H1 (cell line): Measurements from ENCODE around the gene GNG5. TPM values are rescaled to one million over a fixed set of nuclear protein-coding genes. Genes with fewer than 3 reads are reported as not detected.

Source experiments
- CTCF ChIA-PET: fragments of 300-600 bp; sonication (Branson Sonifier 250); formaldehyde crosslinking; loops from one replicate; lab custom pipeline; 2021; ENCODE audit not compliant: partially characterized antibody; lab: Charles Lee
- POLR2A ChIA-PET: fragments of 300-600 bp; sonication (Branson Sonifier 250); formaldehyde crosslinking; loops from one replicate; lab custom pipeline; 2021; ENCODE audit warnings: inconsistent platforms; ENCODE audit not compliant: partially characterized antibody; lab: Charles Lee
- DNase-seq, 2 experiments: peaks; one replicate each; pipeline versions ENCODE4 v3.0.0 to v3.0.0-alpha.2; 2010 to 2022; ENCODE audit warnings: low spot score in 2 of 2, low read depth in 1 of 2, mixed read lengths in 1 of 2
- FAIRE-seq: peaks from 2 replicates; lab custom pipeline; 2011; peaks lifted over from hg19 to GRCh38; lab: Jason Lieb, UNC
- H2AFZ ChIP-seq: 2 replicates; pipeline ENCODE4 v1.8.1; 2012; ENCODE audit warnings: low read length, inconsistent platforms
- H2AK5ac ChIP-seq: 2 replicates; pipeline ENCODE4 v1.6.1; 2013; ENCODE audit warnings: low read depth, low read length
- H2BK120ac ChIP-seq: replicated peaks from 2 replicates; pipeline ENCODE3; 2013; ENCODE audit warnings: low read depth, low read length, inconsistent platforms
- H2BK12ac ChIP-seq: 2 replicates; pipeline ENCODE4 v1.6.1; 2013; ENCODE audit warnings: low read depth, low read length
- H2BK15ac ChIP-seq: 2 replicates; pipeline ENCODE4 v1.6.1; 2013; ENCODE audit warnings: low read length
- H2BK20ac ChIP-seq: 2 replicates; pipeline ENCODE4 v1.6.1; 2013; ENCODE audit warnings: low read length
- H2BK5ac ChIP-seq: 2 replicates; pipeline ENCODE4 v1.6.1; 2013; ENCODE audit warnings: low read depth, low read length
- H3K14ac ChIP-seq: 2 replicates; pipeline ENCODE4 v1.6.1; 2013; ENCODE audit warnings: inconsistent platforms; ENCODE audit not compliant: insufficient read length
- H3K18ac ChIP-seq: 2 replicates; pipeline ENCODE4 v1.6.1; 2013; ENCODE audit warnings: low read length; ENCODE audit errors: extremely low read depth
- H3K23ac ChIP-seq: 2 replicates; pipeline ENCODE4 v1.6.1; 2013; ENCODE audit warnings: inconsistent platforms; ENCODE audit not compliant: insufficient read length
- H3K23me2 ChIP-seq: 2 replicates; pipeline ENCODE4 v1.6.1; 2013; ENCODE audit warnings: low read depth, low read length
- H3K27ac ChIP-seq: 2 replicates; pipeline ENCODE4 v1.6.1; 2011; ENCODE audit warnings: low read depth, low read length, inconsistent platforms
- H3K27me3 ChIP-seq, 4 experiments: replicated peaks in 1 of 4; 1 replicate in 1 of 4; 2 replicates in 3 of 4; pipeline versions ENCODE4 v1.6.1 to v1.8.1; 2011 to 2013; ENCODE audit warnings: low read length in 3 of 4, mild to moderate bottlenecking in 3 of 4, inconsistent platforms in 2 of 4, mixed read lengths in 2 of 4, moderate library complexity in 1 of 4; ENCODE audit not compliant: control insufficient read depth in 3 of 4, insufficient read depth in 3 of 4; ENCODE audit errors: extremely low read depth in 1 of 4
- H3K36me3 ChIP-seq, 4 experiments: 2 replicates each; pipeline versions ENCODE4 v1.6.1 to v1.8.1; 2011 to 2013; ENCODE audit warnings: mild to moderate bottlenecking in 4 of 4, low read length in 3 of 4, moderate library complexity in 2 of 4, control low read depth in 1 of 4, inconsistent platforms in 1 of 4; ENCODE audit not compliant: insufficient read depth in 4 of 4, control insufficient read depth in 2 of 4
- H3K4ac ChIP-seq: replicated peaks from 2 replicates; pipeline ENCODE3; 2013; ENCODE audit warnings: low read length, low read depth, mixed read lengths, inconsistent platforms; ENCODE audit not compliant: insufficient read length
- H3K4me1 ChIP-seq, 4 experiments: replicated peaks in 1 of 4; 1 replicate in 1 of 4; 2 replicates in 3 of 4; pipeline versions ENCODE4 v1.6.1 to v1.8.1; 2011 to 2013; ENCODE audit warnings: low read length in 3 of 4, inconsistent platforms in 2 of 4, mixed read lengths in 1 of 4; ENCODE audit not compliant: insufficient read depth in 4 of 4, control insufficient read depth in 3 of 4
- H3K4me2 ChIP-seq, 2 experiments: 2 replicates each; pipeline versions ENCODE4 v1.6.1 to v1.8.1; 2011 to 2013; ENCODE audit warnings: low read depth in 2 of 2, low read length in 2 of 2, control low read depth in 1 of 2, inconsistent platforms in 1 of 2, mild to moderate bottlenecking in 1 of 2; ENCODE audit not compliant: insufficient read depth in 1 of 2
- H3K4me3 ChIP-seq, 4 experiments: fragments of 200-600, 300-600 bp in 1 of 4; sonication (generic), shearing (Covaris generic), sonication (Bioruptor Twin) in 1 of 4; 2 replicates each; pipeline versions ENCODE4 v1.5.1 to v1.8.1; 2011 to 2016; ENCODE audit warnings: low read length in 4 of 4, low read depth in 3 of 4, control low read depth in 2 of 4, inconsistent platforms in 2 of 4, mild to moderate bottlenecking in 2 of 4, mixed read lengths in 1 of 4, moderate library complexity in 1 of 4; ENCODE audit not compliant: insufficient read depth in 2 of 4; ENCODE audit errors: extremely low read depth in 1 of 4
- H3K56ac ChIP-seq: replicated peaks from 2 replicates; pipeline ENCODE3; 2013; ENCODE audit warnings: low read depth, mild to moderate bottlenecking, mixed read lengths, low read length, inconsistent platforms; ENCODE audit not compliant: insufficient read length
- H3K79me1 ChIP-seq: 2 replicates; pipeline ENCODE4 v1.6.1; 2013; ENCODE audit warnings: low read depth, low read length, control low read depth
- H3K79me2 ChIP-seq, 2 experiments: 2 replicates each; pipeline versions ENCODE4 v1.6.1 to v1.8.1; 2012 to 2013; ENCODE audit warnings: low read length in 2 of 2, mild to moderate bottlenecking in 2 of 2, inconsistent platforms in 1 of 2; ENCODE audit not compliant: insufficient read depth in 2 of 2, control insufficient read depth in 1 of 2
- H3K9ac ChIP-seq, 4 experiments: replicated peaks in 1 of 4; 1 replicate in 1 of 4; 2 replicates in 3 of 4; pipeline versions ENCODE4 v1.6.1 to v1.8.1; 2011 to 2013; ENCODE audit warnings: low read depth in 3 of 4, low read length in 3 of 4, control low read depth in 2 of 4, mild to moderate bottlenecking in 2 of 4, moderate library complexity in 2 of 4, inconsistent platforms in 1 of 4; ENCODE audit errors: extremely low read depth in 1 of 4
- H3K9me3 ChIP-seq, 2 experiments: 2 replicates each; pipeline versions ENCODE4 v1.6.1 to v1.8.1; 2012 to 2013; ENCODE audit warnings: mild to moderate bottlenecking in 2 of 2, moderate library complexity in 2 of 2, control low read depth in 1 of 2, inconsistent platforms in 1 of 2, low read depth in 1 of 2, low read length in 1 of 2, mixed read lengths in 1 of 2; ENCODE audit not compliant: insufficient read depth in 2 of 2
- H4K20me1 ChIP-seq, 2 experiments: replicated peaks in 1 of 2; 2 replicates each; pipeline versions ENCODE3 to v1.8.1; 2011 to 2013; ENCODE audit warnings: inconsistent platforms in 2 of 2, low read length in 2 of 2, mild to moderate bottlenecking in 1 of 2; ENCODE audit not compliant: insufficient read depth in 2 of 2, control insufficient read depth in 1 of 2
- H4K5ac ChIP-seq: 2 replicates; pipeline ENCODE4 v1.6.1; 2013; ENCODE audit warnings: low read length, low read depth, mixed read lengths, inconsistent platforms; ENCODE audit not compliant: insufficient read length
- H4K8ac ChIP-seq: 2 replicates; pipeline ENCODE4 v1.8.0; 2013; ENCODE audit warnings: mild to moderate bottlenecking, moderate library complexity, low read length, inconsistent platforms; ENCODE audit not compliant: insufficient read depth; ENCODE audit errors: extremely low read depth
- H4K91ac ChIP-seq: replicated peaks from 2 replicates; pipeline ENCODE3; 2013; ENCODE audit warnings: low read length, mixed read lengths, inconsistent platforms; ENCODE audit not compliant: insufficient read length
- RAD21 ChIP-seq, 2 experiments: IDR thresholded peaks in 1 of 2; conservative IDR thresholded peaks in 1 of 2; 2 replicates each; pipeline ENCODE4 v1.6.1; 2011; ENCODE audit warnings: low read depth in 2 of 2, low read length in 2 of 2, improper control_type of control experiment in 1 of 2, inconsistent platforms in 1 of 2, mild to moderate bottlenecking in 1 of 2, moderate library complexity in 1 of 2
- SIRT6 ChIP-seq: IDR thresholded peaks from one replicate; pipeline ENCODE4 v1.7.1; 2012; ENCODE audit warnings: low read length, inconsistent platforms
- WGBS, 2 experiments: shearing (Covaris generic) in 1 of 2; methylation state at CpG; one replicate each; pipeline versions ENCODE4 v1.1.6 to v1.1.7; 2013 to 2015; ENCODE audit warnings: low lambda C conversion rate in 2 of 2, mixed read lengths in 2 of 2, inconsistent platforms in 1 of 2, low coverage in 1 of 2, missing lambda C conversion rate in 1 of 2; ENCODE audit not compliant: insufficient replicate concordance in 2 of 2, insufficient coverage in 1 of 2, insufficient read length in 1 of 2; ENCODE audit errors: extremely low coverage in 1 of 2, missing lambda C conversion rate in 1 of 2; 5-methylcytosine and 5-hydroxymethylcytosine counted together
- polyA plus RNA-seq, 7 experiments: library from polyadenylated mRNA; depleted of rRNA in 3 of 7; stranded (reverse) in 5 of 7; unstranded in 2 of 7; fragments of >200 nt in 5 of 7; fragments of 200-250 nt in 2 of 7; gene quantifications; 1 replicate in 5 of 7; 2 replicates in 1 of 7; 4 replicates in 1 of 7; pipeline versions ENCODE4 v1.2.1 to v1.2.3, GENCODE V29; 2011 to 2013; ENCODE audit warnings: missing spikeins in 2 of 7, mixed read lengths in 2 of 7
- total RNA-seq: library from RNA; stranded (reverse); fragmentation: NEBNext Ultra II Directional; extraction: Animal tissue kit (Norgen Biotek cat#: 25700); gene quantifications from 2 replicates; pipeline ENCODE4 v1.2.1, GENCODE V29; 2021
- TF ChIP-seq, protein P1 (sequence below), 3 experiments: IDR thresholded peaks; 1 replicate in 2 of 3; 2 replicates in 1 of 3; pipeline versions ENCODE4 v1.5.1 to v1.6.1; 2011; ENCODE audit warnings: low read length in 3 of 3, mild to moderate bottlenecking in 3 of 3, inconsistent platforms in 2 of 3, low read depth in 1 of 3, moderate library complexity in 1 of 3; ENCODE audit not compliant: insufficient read depth in 1 of 3; ENCODE audit errors: control extremely low read depth in 1 of 3

The GNG5 gene
- total and polyA plus RNA-seq, 2 of the 8 experiments (the other 6 are each of a cell fraction or from before 2014, with no cell fraction given) = 94.0 to 104 TPM

GRCh38 chr1:84541679-84542078 lies 35.3 kb upstream of the GNG5 start:
- FAIRE-seq = no peak
- ChIA-PET POLR2A (no interaction called here), CTCF (interaction anchor here (0.7 to 1.8 kb wide), 2 partner anchors 78 to 212 kb away, joined by 3 to 7 read pairs; no protein-coding TSS in a partner anchor)
- Histone ChIP-seq H3K14ac (no peak overlapping the region), H3K18ac (no peak overlapping the region), H4K8ac (no peak overlapping the region), H4K91ac (no peak overlapping the region), H3K4ac (no peak overlapping the region), H3K4me2 (no peak overlapping the region), H3K27ac (no peak overlapping the region), H2BK12ac (no peak overlapping the region), H3K79me2 (no peaks in the 10 kb centered on the region), H3K79me1 (no peaks in the 10 kb centered on the region), H2BK20ac (no peak overlapping the region), H3K27me3 (no peaks in the 10 kb centered on the region), H3K9me3 (no peaks in the 10 kb centered on the region; a peak in 1 of 4 replicates), H2AK5ac (no peak overlapping the region), H3K23me2 (no peaks in the 10 kb centered on the region), H2AFZ (no peak overlapping the region), H3K23ac (no peak overlapping the region), H3K9ac (no peak overlapping the region), H3K36me3 (no peaks in the 10 kb centered on the region), H2BK120ac (no peak overlapping the region), H3K56ac (no peak overlapping the region), H2BK15ac (no peak overlapping the region), H3K4me3 (no peak overlapping the region), H2BK5ac (no peak overlapping the region), H4K20me1 (no peaks in the 10 kb centered on the region), H4K5ac (no peak overlapping the region), H3K4me1 (no peaks in the 10 kb centered on the region)
- TF ChIP-seq SIRT6 (no peak), RAD21 (IDR thresholded peaks at IDR 0.05 in 1 of 2, conservative IDR thresholded peaks at IDR 0.05 in 1 of 2; ENCODE audit: low read depth in 2 of 2, low read length in 2 of 2) (peak; percentile 66 to 73)
- TF ChIP-seq, protein P1, sequence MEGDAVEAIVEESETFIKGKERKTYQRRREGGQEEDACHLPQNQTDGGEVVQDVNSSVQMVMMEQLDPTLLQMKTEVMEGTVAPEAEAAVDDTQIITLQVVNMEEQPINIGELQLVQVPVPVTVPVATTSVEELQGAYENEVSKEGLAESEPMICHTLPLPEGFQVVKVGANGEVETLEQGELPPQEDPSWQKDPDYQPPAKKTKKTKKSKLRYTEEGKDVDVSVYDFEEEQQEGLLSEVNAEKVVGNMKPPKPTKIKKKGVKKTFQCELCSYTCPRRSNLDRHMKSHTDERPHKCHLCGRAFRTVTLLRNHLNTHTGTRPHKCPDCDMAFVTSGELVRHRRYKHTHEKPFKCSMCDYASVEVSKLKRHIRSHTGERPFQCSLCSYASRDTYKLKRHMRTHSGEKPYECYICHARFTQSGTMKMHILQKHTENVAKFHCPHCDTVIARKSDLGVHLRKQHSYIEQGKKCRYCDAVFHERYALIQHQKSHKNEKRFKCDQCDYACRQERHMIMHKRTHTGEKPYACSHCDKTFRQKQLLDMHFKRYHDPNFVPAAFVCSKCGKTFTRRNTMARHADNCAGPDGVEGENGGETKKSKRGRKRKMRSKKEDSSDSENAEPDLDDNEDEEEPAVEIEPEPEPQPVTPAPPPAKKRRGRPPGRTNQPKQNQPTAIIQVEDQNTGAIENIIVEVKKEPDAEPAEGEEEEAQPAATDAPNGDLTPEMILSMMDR (IDR thresholded peaks at IDR 0.05; ENCODE audit: control extremely low read depth in 1 of 3, insufficient read depth in 1 of 3, low read depth in 1 of 3, low read length in 3 of 3) = peak in 2 of 3 experiments; percentile 33 to 35; a peak in 2 of 4 replicates
- no peak for DNase-seq
- 69% methylated on average over 4 of the region's 4 CpGs; no CpG with 5 or more reads in 1 of the 2 experiments for WGBS, 2 experiments
